A549 treated with DMSO at 1 μM for 4 hours (cell line): Measurements from ENCODE around the gene RASAL3. TPM values are rescaled to one million over a fixed set of nuclear protein-coding genes. Genes with fewer than 3 reads are reported as not detected.

Experiments
- total RNA-seq: library from RNA; stranded (reverse); fragments of 200-300 nt; extraction: Qiagen RNA extraction; gene quantifications from 5 replicates; pipeline ENCODE4 v1.2.3, GENCODE V29; 2022; ENCODE audit warnings: low read depth

Gene RASAL3
- 0.05 TPM in 1 of 5 replicates, not detected in the others for total RNA-seq

GRCh38 chr19:15464394-15465385 is at the start of gene RASAL3:
TSS of gene RASAL3 (minus strand) at chr19:15464544. CDS start at chr19:15464358, 186 bp downstream.

GRCh38 chr19:15508035-15508710 is 43.8 kb upstream of the RASAL3 start, which contains the start of gene CYP4F22:
TSS of gene CYP4F22 (plus strand) at chr19:15508525. CDS start at chr19:15525337, 16,812 bp downstream.

GRCh38 chr19:15479391-15480345 is 15.3 kb upstream of the RASAL3 start, which contains the start of gene PGLYRP2:
TSS of gene PGLYRP2 (minus strand) at chr19:15479501. CDS start at chr19:15479371, 130 bp downstream.

GRCh38 chr19:15449620-15450527 is 14.5 kb downstream of the RASAL3 start, which contains the start of gene WIZ:
TSS of gene WIZ (minus strand) at chr19:15449956. CDS start at chr19:15448307, 1,649 bp downstream.

GRCh38 chr19:15418579-15419412 is 45.5 kb downstream of the RASAL3 start, which contains the start of gene AKAP8L:
TSS of gene AKAP8L (minus strand) at chr19:15418988. CDS start at chr19:15418923, 65 bp downstream.

Other genes starting within 250 kb of the RASAL3 start
- gene EPHX3, start 232.1 kb downstream of the RASAL3 start, total RNA-seq, result 0.05 to 0.10 TPM in 2 of 5 replicates, not detected in the others
- gene BRD4, start 132.0 kb downstream of the RASAL3 start, total RNA-seq, result 24.2 to 33.9 TPM (median 29.9 TPM) in 5 replicates
- gene AKAP8, start 84.8 kb downstream of the RASAL3 start, total RNA-seq, result 15.7 to 20.3 TPM (median 18.1 TPM) in 5 replicates
- gene AKAP8L, start 45.6 kb downstream of the RASAL3 start, total RNA-seq, result 34.8 to 41.9 TPM (median 38.5 TPM) in 5 replicates
- gene WIZ, start 14.6 kb downstream of the RASAL3 start, total RNA-seq, result 15.5 to 24.5 TPM (median 22.0 TPM) in 5 replicates
- gene PGLYRP2, start 15.0 kb upstream of the RASAL3 start, total RNA-seq, result 0.07 to 0.10 TPM in 2 of 5 replicates, not detected in the others
- 0.04 to 0.08 TPM (median 0.08 TPM) in 5 replicates for gene CYP4F22, start 44.0 kb upstream of the RASAL3 start, total RNA-seq
- gene CYP4F8, start 150.7 kb upstream of the RASAL3 start, total RNA-seq, result not detected in 5 replicates
- gene CYP4F3, start 176.4 kb upstream of the RASAL3 start, total RNA-seq, result 1.8 to 3.2 TPM (median 2.6 TPM) in 5 replicates
- 1.4 to 3.3 TPM (median 1.9 TPM) in 5 replicates for gene CYP4F12, start 208.5 kb upstream of the RASAL3 start, total RNA-seq